ENCODE results near the gene NCK2. TPM values are rescaled to one million over a fixed set of nuclear protein-coding genes. Genes with fewer than 3 reads are reported as not detected.

Gene NCK2
- total and polyA plus RNA-seq, 2 of the 4 experiments (the other 2 are of a cell fraction), result 15.8 to 22.2 TPM

- TF ChIP-seq CTCF (conservative IDR thresholded peaks at IDR 0.05; ENCODE audit: low read depth, low read length), result no peak
Measured at GRCh38 chr2:105843476-105844374, 99.0 kb downstream of the NCK2 start (continued).

DNA sequence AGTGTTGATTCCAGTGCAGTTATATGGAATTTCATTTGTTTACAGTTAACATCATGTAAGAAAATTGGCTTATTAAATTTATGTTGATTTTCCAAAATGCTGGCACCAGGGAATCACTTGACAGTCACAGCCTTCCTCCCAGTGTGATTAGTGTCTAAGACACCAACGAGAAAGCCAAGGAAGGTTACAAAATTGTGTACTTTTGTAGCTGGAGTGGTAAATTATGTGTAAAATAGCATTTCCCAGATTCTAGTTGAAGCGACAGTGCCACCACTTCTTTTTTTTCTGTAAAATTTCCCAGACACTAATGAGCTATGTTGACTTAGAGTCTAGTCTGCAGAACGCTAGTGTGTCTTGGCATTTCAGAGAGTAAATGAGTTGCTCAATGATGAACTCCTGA, 101.3 kb downstream of the NCK2 start:
- no TSS peak for BruUV-seq (replicated peaks)
- CTCF ChIA-PET, result no interaction called here
- no peak overlapping the region for H3K4ac ChIP-seq (ENCODE audit: low read depth, low read length)

More for the DNA sequence above, 101.3 kb downstream of the NCK2 start:
- Histone ChIP-seq H2AK5ac (ENCODE audit: low read depth, low read length) (no peak overlapping the region), H3K14ac (replicated peaks; ENCODE audit: low read depth, low read length) (no peak overlapping the region), H4K8ac (ENCODE audit: low read depth in 2 of 2, low read length in 2 of 2) (0 out of 4 replicates have a peak overlapping the region, but pooled peaks of 1 of the 2 experiments have one; percentile 19), H3K18ac (ENCODE audit: low read depth, low read length) (no peak overlapping the region), H3K4me2 (ENCODE audit: low read depth, low read length) (no peak overlapping the region), H4K20me1 (ENCODE audit: insufficient read depth, low read length) (no peaks in the 10 kb centered on the region), H3K23ac (ENCODE audit: low read depth, low read length) (no peak overlapping the region), H2BK5ac (ENCODE audit: low read depth, low read length, poor library complexity, severe bottlenecking) (no peak overlapping the region), H2BK15ac (ENCODE audit: low read depth, low read length) (no peak overlapping the region), H2BK120ac (ENCODE audit: low read depth, low read length) (no peak overlapping the region), H4K91ac (ENCODE audit: insufficient read depth, low read depth, low read length) (no peak overlapping the region), H3K9ac (ENCODE audit: low read depth, low read length) (no peak overlapping the region), H3K9me3 (ENCODE audit: control insufficient read depth, insufficient read depth, low read length) (no peaks in the 10 kb centered on the region), H3K36me3 (ENCODE audit: control insufficient read depth, insufficient read depth, low read length) (no peaks in the 10 kb centered on the region), H3K27ac (ENCODE audit: insufficient read depth, low read length) (no peak overlapping the region), H2AK9ac (replicated peaks; ENCODE audit: low read depth, low read length, poor library complexity) (no peak overlapping the region), H3K79me1 (ENCODE audit: low read depth in 1 of 2, low read length in 2 of 2) (peaks cover 40% of the 10 kb centered on the region in 2 experiments), H3K27me3 (ENCODE audit: control insufficient read depth, insufficient read depth, low read length) (no peaks in the 10 kb centered on the region), H2AFZ (replicated peaks; ENCODE audit: low read length, poor library complexity) (no peak overlapping the region), H3K9me1 (ENCODE audit: insufficient read depth, low read length) (0 out of 2 replicates have a peak, but pooled peaks cover 3% of the 10 kb centered on the region), H2BK20ac (ENCODE audit: low read depth, low read length) (no peak overlapping the region), H3K4me3 (ENCODE audit: insufficient read depth, low read depth, low read length) (no peak overlapping the region), H3K56ac (ENCODE audit: extremely low read depth, insufficient read depth, low read length) (no peak overlapping the region), H4K5ac (ENCODE audit: low read depth, low read length) (no peak overlapping the region), H3K4me1 (ENCODE audit: control insufficient read depth, insufficient read depth, low read length) (peaks cover 3% of the 10 kb centered on the region)
- no peak for DNase-seq
- POLR2A ChIA-PET (ENCODE audit: unreplicated experiment), result no interaction called here
- intact Hi-C loops (cut with micrococcal nuclease) (no loop called here), dilution Hi-C loops (cut with HindIII; ENCODE audit: low sequenced_read_pairs, unreplicated experiment) (no loop called here), in situ Hi-C loops (cut with MboI; ENCODE audit: low sequenced_read_pairs) (no loop called here)
- TF ChIP-seq ELK1 (IDR thresholded peaks at IDR 0.05; ENCODE audit: borderline replicate concordance, low read depth, low read length) (no peak), USF2 (IDR thresholded peaks at IDR 0.05; ENCODE audit: low read depth, low read length) (no peak), RAD21 (IDR thresholded peaks at IDR 0.05; ENCODE audit: low read length) (no peak), MAFK (IDR thresholded peaks at IDR 0.05; ENCODE audit: low read depth, low read length) (no peak)
- no CpG with 5 or more reads among the region's 3 CpGs for WGBS, 2 experiments (ENCODE audit: extremely low coverage in 2 of 2, insufficient read length in 1 of 2)
- no peak for ATAC-seq (ENCODE audit: low read depth)

All from IMR-90 (cell line).